HG03097 (cell line): ENCODE measurements around the gene ADSL.
"Not testable (repeated sequence)": the region's sequence is repeated elsewhere in the genome, so short reads cannot be mapped to it uniquely, and the experiment has no call there.

ENCODE experiments used
- ATAC-seq: cut with Tn5 transposase; IDR thresholded peaks from one replicate; pipeline ENCODE4 v1.9.1; 2021; ENCODE audit not compliant: unreplicated experiment, low FRiP score

The ADSL gene

DNA sequence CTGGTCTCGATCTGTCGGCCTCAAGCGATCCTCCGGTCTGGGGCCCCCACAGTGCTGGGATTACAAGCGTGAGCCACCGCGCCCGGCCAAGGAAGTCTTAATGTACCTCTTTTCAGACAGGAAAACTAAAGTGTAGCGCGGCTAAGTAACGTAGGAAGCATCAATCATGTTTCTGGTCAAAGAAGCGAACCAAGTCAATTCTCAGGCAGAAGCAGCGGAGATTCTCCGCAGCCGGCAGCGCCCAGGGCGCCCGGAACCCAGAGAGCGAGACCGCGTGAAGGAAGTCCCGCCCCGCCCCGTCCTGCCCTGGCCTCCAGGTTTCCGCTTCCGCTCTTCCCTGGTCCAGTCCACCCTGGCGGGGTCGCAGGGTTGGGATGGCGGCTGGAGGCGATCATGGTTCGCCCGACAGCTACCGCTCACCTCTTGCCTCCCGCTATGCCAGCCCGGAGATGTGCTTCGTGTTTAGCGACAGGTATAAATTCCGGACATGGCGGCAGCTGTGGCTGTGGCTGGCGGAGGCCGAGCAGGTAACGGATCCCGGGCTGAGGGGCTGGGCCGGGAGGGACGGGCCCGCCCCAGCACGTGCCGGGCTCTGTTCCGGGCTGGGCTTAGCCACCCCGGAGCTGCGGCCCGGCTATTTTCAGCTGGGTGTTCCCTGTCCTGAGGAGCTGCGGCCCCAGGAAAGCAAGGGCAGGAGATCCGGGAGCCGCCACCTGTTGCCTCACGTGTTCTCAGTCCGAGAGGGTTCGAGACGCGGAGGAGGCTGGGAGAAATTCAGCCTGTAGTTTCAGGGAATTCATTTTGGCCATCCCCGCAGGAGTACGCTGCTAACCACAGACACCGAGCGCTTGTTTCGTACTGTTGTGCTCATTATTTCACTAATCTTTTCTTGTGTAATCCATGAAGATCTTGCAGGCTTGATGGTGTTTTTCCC lies at the start of gene ADSL:
Gene ADSL, plus strand, starts transcription at position 316 of the 934 bp plus-strand sequence. Its CDS starts 59 bp downstream, at position 375.
- peak; percentile 71 for ATAC-seq

GRCh38 chr22:40300316-40300715 lies 46.0 kb upstream of the ADSL start:
- ATAC-seq: no peak

GRCh38 chr22:40300884-40301672 lies 45.2 kb upstream of the ADSL start:
- ATAC-seq: no peak

- ATAC-seq: no peak
Observed at GRCh38 chr22:40302149-40302548, 44.2 kb upstream of the ADSL start.

GRCh38 chr22:40305625-40306024 lies 40.7 kb upstream of the ADSL start:
- ATAC-seq: no peak

DNA sequence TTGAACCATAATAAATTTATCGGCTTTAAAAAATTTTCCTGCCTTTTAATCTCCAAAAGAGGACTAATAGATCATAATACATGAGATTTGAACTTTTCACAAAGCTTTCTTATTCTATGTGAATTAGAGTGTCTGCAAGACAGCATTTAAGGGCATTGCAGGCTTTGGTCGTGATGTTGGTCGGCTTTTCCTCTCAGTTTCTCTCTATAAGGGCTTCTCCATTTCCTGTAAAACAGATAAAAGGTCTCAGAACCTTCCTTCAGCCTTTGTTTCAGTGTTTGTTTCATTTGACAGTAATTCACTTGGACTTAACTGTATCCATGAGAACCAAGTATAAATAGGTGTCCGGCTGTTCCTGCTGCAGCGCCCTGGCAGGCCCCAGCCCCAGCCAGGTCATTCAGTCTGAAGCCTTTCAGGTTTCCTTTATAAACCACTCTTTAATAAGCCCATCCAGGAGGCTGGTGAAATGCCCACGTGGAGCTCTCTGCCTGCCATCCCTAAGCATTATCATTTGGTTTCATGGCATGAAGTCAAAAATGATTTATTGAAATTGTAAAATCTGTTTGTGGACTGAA lies 37.2 kb upstream of the ADSL start:
- no peak for ATAC-seq

GRCh38 chr22:40309631-40310030 lies 36.7 kb upstream of the ADSL start:
- no peak for ATAC-seq

DNA sequence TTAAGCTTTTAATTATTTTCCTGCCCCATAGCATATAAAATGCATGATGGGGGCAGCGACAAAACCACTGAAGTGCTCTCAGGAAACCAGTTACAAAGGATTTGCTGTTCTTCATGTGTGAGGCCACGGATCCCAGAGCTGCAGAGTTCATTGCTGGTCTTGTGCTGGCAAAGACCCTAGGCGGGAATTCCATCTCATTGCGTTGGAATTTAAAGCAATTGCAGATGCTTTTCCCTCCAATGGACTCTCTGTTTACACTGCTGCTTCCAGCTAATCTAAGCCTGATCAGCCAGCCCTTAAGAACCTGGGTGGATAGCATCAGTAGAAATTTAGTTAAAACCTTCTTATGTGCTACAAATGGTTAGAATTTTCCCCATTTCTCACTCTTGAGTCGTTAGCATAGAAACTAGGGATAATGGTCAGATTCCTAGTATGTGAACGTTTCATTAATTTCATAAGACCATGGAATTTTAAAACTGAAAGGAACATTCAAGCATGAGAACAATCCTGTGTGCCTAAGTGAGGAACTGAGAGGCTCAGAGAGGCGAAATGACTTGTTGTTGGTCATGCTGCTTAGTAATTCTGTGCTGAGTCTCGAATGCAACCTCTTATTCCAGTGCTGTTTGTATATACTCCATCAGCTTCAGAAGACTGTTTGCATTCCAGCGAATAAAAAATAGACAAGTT lies 36.1 kb upstream of the ADSL start:
- no peak for ATAC-seq

DNA sequence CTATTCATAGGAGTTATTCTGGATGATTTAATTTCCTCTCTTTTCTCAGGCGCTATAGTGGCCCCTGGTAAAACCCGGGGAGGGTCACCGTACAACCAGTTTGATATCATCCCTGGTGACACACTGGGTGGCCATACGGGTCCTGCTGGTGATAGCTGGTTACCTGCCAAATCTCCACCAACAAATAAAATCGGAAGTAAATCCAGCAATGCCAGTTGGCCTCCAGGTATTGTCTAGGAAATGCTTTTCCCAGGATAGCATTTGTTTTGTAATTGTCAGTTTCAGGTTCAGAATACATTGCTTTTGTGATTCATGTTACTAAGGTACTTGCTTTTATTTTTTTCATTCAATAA lies 35.6 kb upstream of the ADSL start:
- no peak for ATAC-seq

DNA sequence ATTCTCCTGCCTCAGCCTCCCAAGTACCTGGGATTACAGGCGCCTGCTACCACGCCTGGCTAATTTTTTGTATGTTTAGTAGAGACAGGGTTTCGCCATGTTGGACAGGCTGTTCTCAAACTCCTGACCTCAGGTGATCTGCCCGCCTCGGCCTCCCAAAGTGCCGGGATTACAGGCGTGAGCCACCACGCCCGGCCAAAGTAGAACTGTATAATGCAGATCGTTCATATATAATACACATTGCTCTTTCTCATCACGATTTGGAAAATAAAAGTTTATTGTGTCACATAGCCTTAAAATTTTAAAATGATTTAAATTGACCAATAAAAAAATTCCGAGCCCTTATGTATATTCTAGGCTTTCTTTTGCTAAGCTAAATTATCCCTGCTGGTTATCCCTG lies 34.7 kb upstream of the ADSL start:
- ATAC-seq: not testable (repeated sequence)

GRCh38 chr22:40312050-40312449 lies 34.2 kb upstream of the ADSL start:
- no peak for ATAC-seq

DNA sequence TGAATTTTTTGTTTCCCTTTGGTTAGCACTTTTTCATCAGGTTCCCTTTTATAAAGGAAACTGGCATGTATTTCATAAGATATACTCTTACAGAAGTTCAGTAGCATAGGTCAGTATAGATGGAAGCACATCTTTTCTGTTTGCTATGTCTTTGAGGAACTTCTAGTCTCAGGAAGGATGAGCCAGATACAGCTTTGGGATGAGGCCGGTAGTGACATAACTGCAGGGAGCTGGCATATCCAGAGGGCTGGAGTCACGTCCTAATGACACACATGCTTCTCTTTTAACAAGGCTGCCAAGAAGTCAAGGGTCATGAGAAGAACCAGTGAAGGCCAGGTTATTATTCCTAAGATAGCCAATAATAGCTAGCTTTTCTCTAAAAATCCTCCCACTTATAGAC lies 33.3 kb upstream of the ADSL start:
- ATAC-seq: no peak

DNA sequence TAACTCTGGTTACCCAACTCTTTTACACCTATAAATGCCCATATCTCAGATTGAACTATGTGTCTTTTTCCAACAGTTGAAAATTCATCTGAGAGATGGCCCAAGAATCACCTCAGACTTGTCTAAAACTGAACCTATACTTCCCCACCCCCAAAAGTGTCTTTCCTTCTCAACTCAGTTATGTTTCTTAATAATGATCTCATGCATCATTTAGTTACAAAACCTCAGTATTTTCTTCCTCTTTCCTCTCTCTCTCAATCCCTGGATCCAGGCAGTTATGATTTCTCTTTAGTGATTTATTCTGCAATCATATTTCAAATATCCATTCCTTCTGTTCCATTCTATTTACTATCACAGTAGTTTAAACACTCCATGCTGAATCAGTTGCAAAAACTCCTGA lies 32.3 kb upstream of the ADSL start:
- no peak for ATAC-seq

GRCh38 chr22:40320687-40321086 lies 25.6 kb upstream of the ADSL start:
- ATAC-seq: no peak

GRCh38 chr22:40322021-40322420 lies 24.3 kb upstream of the ADSL start:
- no peak for ATAC-seq

DNA sequence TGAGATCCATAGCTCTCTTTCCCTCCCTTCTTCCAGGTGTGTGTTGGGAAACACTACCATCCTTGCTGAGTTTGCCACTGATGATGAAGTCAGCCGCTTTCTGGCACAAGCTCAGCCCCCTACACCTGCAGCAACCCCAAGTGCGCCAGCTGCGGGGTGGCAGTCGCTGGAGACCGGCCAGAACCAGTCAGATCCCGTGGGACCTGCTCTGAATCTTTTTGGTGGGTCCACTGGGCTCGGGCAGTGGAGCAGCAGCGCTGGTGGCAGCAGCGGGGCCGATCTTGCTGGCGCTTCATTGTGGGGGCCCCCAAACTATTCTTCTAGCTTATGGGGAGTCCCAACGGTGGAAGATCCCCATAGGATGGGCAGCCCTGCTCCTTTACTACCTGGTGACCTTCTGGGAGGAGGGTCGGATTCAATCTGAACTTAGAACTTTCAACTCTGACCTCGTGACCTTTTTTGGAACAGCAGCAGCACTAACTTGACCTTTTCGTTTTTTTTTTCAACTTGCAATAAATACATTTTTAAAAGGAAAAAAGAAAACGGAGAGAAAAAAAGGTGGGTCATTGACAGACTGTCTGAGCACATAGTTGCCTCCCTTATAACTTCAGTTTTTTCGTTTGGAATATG lies 23.4 kb upstream of the ADSL start:
- ATAC-seq: no peak

DNA sequence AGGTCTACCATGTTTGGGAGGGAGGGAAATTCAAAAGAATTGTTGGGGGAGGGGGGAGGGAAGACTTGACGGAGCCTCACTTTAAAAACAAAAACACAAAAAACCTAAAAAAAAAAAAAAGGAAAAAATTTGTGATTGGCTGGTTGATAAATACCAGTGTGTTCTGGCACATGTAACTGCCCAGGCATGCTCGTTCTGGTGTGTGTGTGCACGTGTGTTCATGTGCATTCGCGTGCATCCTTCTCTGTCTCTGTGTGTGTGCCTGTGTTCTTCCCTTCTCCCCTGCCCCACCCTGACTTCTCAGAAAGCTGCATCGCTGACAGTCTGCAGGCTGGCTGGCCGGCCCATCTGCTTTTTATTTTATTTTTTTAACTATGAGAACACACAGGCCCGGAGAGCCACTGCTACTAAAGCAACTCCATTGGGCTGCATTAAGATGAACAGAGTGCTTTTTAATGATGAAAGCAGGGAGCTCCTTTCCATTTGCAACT lies 22.6 kb upstream of the ADSL start:
- ATAC-seq: no peak

DNA sequence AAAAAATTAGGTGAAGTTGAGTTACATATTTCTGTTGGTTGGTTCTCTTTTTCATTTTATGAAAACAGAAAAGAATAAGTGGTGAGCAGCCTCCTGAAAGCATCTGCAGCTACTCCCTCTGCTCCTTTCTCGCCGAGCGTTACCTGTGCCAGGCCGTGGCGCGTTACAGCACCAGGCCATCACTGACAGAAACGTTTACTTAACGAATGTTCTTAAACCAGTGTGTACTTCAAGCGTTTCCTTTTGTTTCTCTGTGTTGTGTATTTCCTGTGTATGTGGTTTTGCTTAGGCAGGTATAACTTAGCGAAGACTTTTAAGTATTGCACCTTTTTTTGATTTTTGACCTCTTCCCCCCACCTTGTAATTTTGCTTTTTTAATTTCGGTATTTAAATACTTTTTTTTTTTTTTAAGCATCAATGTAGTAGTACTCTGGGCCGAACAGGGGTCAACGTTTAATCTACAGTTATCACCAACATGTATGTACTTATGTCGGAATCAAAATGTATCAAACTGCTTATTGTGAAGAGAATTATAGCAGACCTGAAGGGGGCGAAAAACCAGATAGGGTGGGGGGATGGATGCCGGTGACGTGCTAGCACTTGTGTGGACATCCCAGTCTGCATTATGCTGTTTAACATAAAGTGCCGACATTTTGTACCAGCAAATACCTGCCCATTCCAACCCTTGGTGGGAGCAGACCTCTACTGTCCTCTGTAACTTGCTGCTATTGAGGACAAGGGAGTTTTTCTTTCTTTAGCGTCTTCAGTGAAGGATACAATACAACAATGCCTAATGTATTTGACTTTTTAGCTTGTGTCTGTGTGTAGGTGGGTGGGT lies 21.6 kb upstream of the ADSL start:
- ATAC-seq: no peak

DNA sequence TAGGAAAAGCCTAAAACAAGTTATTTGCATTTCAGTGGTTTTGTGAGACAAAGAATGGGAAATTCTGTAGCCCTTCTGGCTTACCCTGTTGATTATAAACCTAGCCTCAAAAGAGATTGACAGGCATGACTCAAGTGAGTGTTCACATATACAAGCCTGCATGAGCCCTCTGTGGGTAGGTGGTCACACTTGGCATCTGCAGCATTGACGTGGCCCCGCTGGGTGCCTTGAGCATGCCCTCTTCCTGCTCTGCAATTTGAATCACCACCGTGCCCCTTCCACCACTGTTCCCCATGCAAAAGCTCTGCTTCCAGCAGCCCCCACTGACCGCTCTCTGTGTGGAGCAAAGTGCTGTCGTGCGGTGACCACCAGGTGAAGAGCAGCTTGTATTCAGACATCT lies 21.0 kb upstream of the ADSL start:
- no peak for ATAC-seq
